Tibial nerve (tissue), 4 donors: ENCODE results near the gene PLAAT4. TPM values are rescaled to one million over a fixed set of nuclear protein-coding genes. Genes with fewer than 3 reads are reported as not detected.

Source experiments
- DNase-seq, 2 donors: peaks; one replicate each; pipeline ENCODE4 v3.0.0-alpha.2; 2019; ENCODE audit warnings: low spot score in 2 of 2
- H3K27ac ChIP-seq, 4 donors: fragments of 200-600 bp; sonication (generic) in 3 of 4; one replicate each; pipeline ENCODE4 v1.5.1; 2017 to 2019; ENCODE audit warnings: mild to moderate bottlenecking in 1 of 4
- H3K27me3 ChIP-seq, 2 donors: fragments of 200-600 bp; sonication (generic) in 1 of 2; one replicate each; pipeline versions ENCODE4 v1.5.1 to v1.6.0; 2017 to 2019
- H3K36me3 ChIP-seq, 3 donors: fragments of 200-600 bp; sonication (generic); one replicate each; pipeline ENCODE4 v1.5.1; 2018 to 2019
- H3K4me1 ChIP-seq, 4 donors: fragments of 200-600 bp; sonication (generic) in 3 of 4; one replicate each; pipeline ENCODE4 v1.5.1; 2017 to 2019
- H3K4me3 ChIP-seq, 4 donors: fragments of 200-600 bp; sonication (generic) in 3 of 4; one replicate each; pipeline ENCODE4 v1.5.1; 2017 to 2019; ENCODE audit warnings: mild to moderate bottlenecking in 1 of 4, moderate library complexity in 1 of 4
- H3K9me3 ChIP-seq, 4 donors: fragments of 200-600 bp; sonication (generic) in 3 of 4; one replicate each; pipeline ENCODE4 v1.5.1; 2017 to 2019
- EP300 ChIP-seq, 2 donors: sonication (generic); formaldehyde crosslinking; IDR thresholded peaks; one replicate each; pipeline ENCODE4 v1.6.1; 2017; ENCODE audit warnings: antibody characterized with exemption in 2 of 2, mild to moderate bottlenecking in 1 of 2
- POLR2A ChIP-seq, 2 donors: fragments of 450-650 bp; IDR thresholded peaks; one replicate each; pipeline ENCODE4 v1.6.1; 2017; ENCODE audit warnings: antibody characterized with exemption in 2 of 2, mild to moderate bottlenecking in 2 of 2, moderate library complexity in 2 of 2
- WGBS, 2 donors: methylation state at CpG; one replicate each; pipeline ENCODE4 v1.1.5; 2018; 5-methylcytosine and 5-hydroxymethylcytosine counted together
- total RNA-seq, 4 donors: library from RNA; depleted of rRNA; stranded (reverse); fragments of >200 nt; gene quantifications; one replicate each; pipeline ENCODE4 v1.1.0, GENCODE V29; 2016
- TF ChIP-seq, protein P1 (sequence below), 5 experiments: fragments of 200-600 bp in 3 of 5; fragments of 450-650 bp in 2 of 5; sonication (generic) in 3 of 5; IDR thresholded peaks; one replicate each; pipeline ENCODE4 v1.5.1; 2016 to 2019; ENCODE audit warnings: antibody characterized with exemption in 5 of 5, mild to moderate bottlenecking in 3 of 5, moderate library complexity in 2 of 5

The PLAAT4 gene
- total RNA-seq, 4 donors from 2014 or later: 6.3 to 43.7 (median 23.0) TPM

GRCh38 chr11:63508745-63509144, 27.9 kb upstream of the PLAAT4 start:
- Histone ChIP-seq H3K4me3 (no peak overlapping the region), H3K9me3 (no peaks in the 10 kb centered on the region), H3K27me3 (no peaks in the 10 kb centered on the region), H3K36me3 (no peaks in the 10 kb centered on the region), H3K27ac (no peak overlapping the region), H3K4me1 (peaks cover 3 to 43% (median 25%) of the 10 kb centered on the region in 4 donors)
- no peak for DNase-seq
- TF ChIP-seq, protein P1, sequence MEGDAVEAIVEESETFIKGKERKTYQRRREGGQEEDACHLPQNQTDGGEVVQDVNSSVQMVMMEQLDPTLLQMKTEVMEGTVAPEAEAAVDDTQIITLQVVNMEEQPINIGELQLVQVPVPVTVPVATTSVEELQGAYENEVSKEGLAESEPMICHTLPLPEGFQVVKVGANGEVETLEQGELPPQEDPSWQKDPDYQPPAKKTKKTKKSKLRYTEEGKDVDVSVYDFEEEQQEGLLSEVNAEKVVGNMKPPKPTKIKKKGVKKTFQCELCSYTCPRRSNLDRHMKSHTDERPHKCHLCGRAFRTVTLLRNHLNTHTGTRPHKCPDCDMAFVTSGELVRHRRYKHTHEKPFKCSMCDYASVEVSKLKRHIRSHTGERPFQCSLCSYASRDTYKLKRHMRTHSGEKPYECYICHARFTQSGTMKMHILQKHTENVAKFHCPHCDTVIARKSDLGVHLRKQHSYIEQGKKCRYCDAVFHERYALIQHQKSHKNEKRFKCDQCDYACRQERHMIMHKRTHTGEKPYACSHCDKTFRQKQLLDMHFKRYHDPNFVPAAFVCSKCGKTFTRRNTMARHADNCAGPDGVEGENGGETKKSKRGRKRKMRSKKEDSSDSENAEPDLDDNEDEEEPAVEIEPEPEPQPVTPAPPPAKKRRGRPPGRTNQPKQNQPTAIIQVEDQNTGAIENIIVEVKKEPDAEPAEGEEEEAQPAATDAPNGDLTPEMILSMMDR (IDR thresholded peaks at IDR 0.05): no peak
- no peak for TF ChIP-seq POLR2A (IDR thresholded peaks at IDR 0.05)
- TF ChIP-seq EP300 (IDR thresholded peaks at IDR 0.05): no peak
- 88 to 89% methylated on average over 11 to 12 of the region's 12 CpGs for WGBS, 2 donors

- DNase-seq: peak; percentile 52 to 57
- TF ChIP-seq, protein P1 (IDR thresholded peaks at IDR 0.05): no peak
- TF ChIP-seq EP300 (IDR thresholded peaks at IDR 0.05): peak in 1 of 2 donors; percentile 61
- peak in 1 of 2 donors; percentile 32 for TF ChIP-seq POLR2A (IDR thresholded peaks at IDR 0.05)
- H3K9me3 ChIP-seq: no peaks in the 10 kb centered on the region
- 57 to 66% methylated on average over 6 to 7 of the region's 7 CpGs for WGBS, 2 donors
- peak overlapping the region; percentile 5 to 69 (median 41) for H3K27ac ChIP-seq
- no peak overlapping the region for H3K4me3 ChIP-seq
- H3K36me3 ChIP-seq: no peaks in the 10 kb centered on the region
- no peaks in the 10 kb centered on the region for H3K27me3 ChIP-seq
- peaks cover 3 to 32% (median 18%) of the 10 kb centered on the region in 4 donors for H3K4me1 ChIP-seq
Measured at GRCh38 chr11:63510360-63511047, 26.1 kb upstream of the PLAAT4 start.

DNA sequence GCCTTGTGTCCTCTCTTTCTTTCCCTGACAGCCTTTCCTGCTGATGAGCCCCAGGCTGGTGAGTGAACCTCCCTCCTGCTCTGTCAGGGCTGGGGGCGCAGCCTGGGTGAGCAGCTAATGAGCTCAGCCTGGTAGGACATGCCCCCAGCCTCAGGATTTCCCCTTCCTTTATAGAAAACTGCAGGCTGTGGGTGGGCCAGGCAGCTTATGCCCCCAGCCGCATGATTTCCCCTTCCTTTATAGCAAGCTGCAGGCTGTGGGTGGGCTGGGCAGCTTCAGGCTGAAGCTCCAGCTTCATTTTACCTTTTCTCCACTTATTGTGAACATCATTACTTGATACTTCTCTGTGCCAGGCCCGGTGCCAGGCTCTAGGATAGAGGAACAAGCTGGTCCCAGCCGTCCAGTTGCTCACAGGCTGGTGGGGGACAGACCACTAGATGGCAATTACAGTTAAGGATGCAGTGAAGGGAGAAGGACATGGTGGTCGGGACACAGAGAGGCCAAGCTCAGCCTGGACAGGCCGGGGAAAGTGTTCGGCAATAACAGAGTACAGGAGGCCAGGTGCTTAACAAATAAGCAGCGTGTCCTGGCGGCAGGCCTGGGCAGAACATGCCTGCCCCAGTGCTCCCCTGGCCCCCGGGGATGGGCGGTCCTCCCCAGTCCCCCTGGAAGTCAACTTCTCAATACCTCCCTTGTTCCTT, 25.4 kb upstream of the PLAAT4 start:
- H3K36me3 ChIP-seq: no peaks in the 10 kb centered on the region
- TF ChIP-seq, protein P1 (IDR thresholded peaks at IDR 0.05): no peak
- no peak for TF ChIP-seq EP300 (IDR thresholded peaks at IDR 0.05)
- TF ChIP-seq POLR2A (IDR thresholded peaks at IDR 0.05): no peak
- no peak overlapping the region for H3K4me3 ChIP-seq
- peak overlapping the region; percentile 5 to 69 (median 41) for H3K27ac ChIP-seq
- H3K27me3 ChIP-seq: no peaks in the 10 kb centered on the region
- no peak for DNase-seq
- H3K4me1 ChIP-seq: peaks cover 3 to 25% (median 16%) of the 10 kb centered on the region in 4 donors
- WGBS, 2 donors: 75 to 78% methylated on average over 11 of the region's 11 CpGs
- H3K9me3 ChIP-seq: no peaks in the 10 kb centered on the region

DNA sequence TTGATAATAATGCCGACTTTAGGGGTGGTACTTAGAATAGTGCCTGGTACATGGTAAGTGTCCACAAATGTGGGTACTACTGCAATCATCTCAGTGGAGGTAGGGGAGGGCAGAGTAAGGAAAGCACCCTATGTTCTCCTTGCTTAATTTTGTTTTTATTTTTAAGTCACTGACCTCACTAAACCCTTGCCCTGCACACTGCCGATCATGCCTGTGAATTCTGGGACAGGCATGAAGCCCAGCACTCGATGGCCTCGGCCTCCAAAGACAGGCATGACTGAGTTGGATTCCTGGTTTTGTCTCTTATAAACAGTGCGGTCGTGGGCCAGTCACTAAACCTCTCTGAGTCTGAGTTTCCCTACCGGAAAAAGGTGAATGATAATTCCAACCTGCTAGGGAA, 23.8 kb upstream of the PLAAT4 start:
- no peaks in the 10 kb centered on the region for H3K9me3 ChIP-seq
- no peaks in the 10 kb centered on the region for H3K36me3 ChIP-seq
- H3K4me1 ChIP-seq: peaks cover 3 to 21% (median 15%) of the 10 kb centered on the region in 4 donors
- H3K27ac ChIP-seq: no peak overlapping the region
- TF ChIP-seq EP300 (IDR thresholded peaks at IDR 0.05) (no peak), POLR2A (IDR thresholded peaks at IDR 0.05) (no peak)
- TF ChIP-seq, protein P1 (IDR thresholded peaks at IDR 0.05): no peak
- H3K27me3 ChIP-seq: no peaks in the 10 kb centered on the region
- DNase-seq: no peak
- no peak overlapping the region for H3K4me3 ChIP-seq
- WGBS, 2 donors: 86 to 88% methylated on average over 7 of the region's 7 CpGs

DNA sequence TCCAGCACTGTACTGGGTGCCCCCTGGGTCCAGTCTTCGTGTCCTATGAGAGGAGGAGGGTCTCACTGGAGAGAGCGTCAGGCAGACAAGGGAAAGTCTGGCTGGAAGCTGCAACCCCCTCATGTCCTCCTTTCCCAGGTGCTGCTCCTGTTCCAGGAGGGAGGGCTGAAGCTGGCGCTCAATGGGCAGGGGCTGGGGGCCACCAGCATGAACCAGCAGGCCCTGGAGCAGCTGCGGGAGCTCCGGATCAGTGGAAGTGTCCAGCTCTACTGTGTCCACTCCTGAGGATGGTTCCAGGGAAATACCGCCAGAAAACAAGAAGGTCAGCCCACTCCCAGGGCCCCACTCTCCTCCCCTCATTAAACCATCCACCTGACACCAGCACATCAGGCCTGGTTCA, 20.5 kb upstream of the PLAAT4 start:
- Histone ChIP-seq H3K27me3 (no peaks in the 10 kb centered on the region), H3K36me3 (no peaks in the 10 kb centered on the region), H3K27ac (no peak overlapping the region), H3K4me3 (no peak overlapping the region), H3K9me3 (no peaks in the 10 kb centered on the region), H3K4me1 (peaks cover 0 to 7% (median 2%) of the 10 kb centered on the region in 4 donors)
- no peak for DNase-seq
- WGBS, 2 donors: 83 to 88% methylated on average over 6 of the region's 6 CpGs
- TF ChIP-seq, protein P1 (IDR thresholded peaks at IDR 0.05): no peak
- TF ChIP-seq POLR2A (IDR thresholded peaks at IDR 0.05) (no peak), EP300 (IDR thresholded peaks at IDR 0.05) (no peak)
